Smooth muscle cell (in vitro differentiated cells): ENCODE results near the gene CLNS1A. TPM values are rescaled to one million over a fixed set of nuclear protein-coding genes. Genes with fewer than 3 reads are reported as not detected.
"Not testable (repeated sequence)": the region's sequence is repeated elsewhere in the genome, so short reads cannot be mapped to it uniquely, and the experiment has no call there.

Experiments used
- DNase-seq: peaks from one replicate; lab custom pipeline; 2025; ENCODE audit not compliant: unreplicated experiment; lab: John Stamatoyannopoulos, UW
- H2AFZ ChIP-seq: fragments of 200-600 bp; sonication (generic); 2 replicates; pipeline ENCODE4 v1.6.0; 2016; ENCODE audit warnings: antibody characterized with exemption, low read depth, mild to moderate bottlenecking
- H3F3A ChIP-seq: fragments of 200-600 bp; sonication (generic); 2 replicates; pipeline ENCODE4 v1.6.0; 2017; ENCODE audit warnings: antibody characterized with exemption, low read depth
- H3K27ac ChIP-seq: fragments of 200-600 bp; sonication (generic); 2 replicates; pipeline ENCODE4 v1.5.1; 2016; ENCODE audit warnings: low read depth, mild to moderate bottlenecking
- H3K27me3 ChIP-seq: fragments of 200-600 bp; sonication (generic); 2 replicates; pipeline ENCODE4 v1.6.1; 2016; ENCODE audit warnings: low read depth, mild to moderate bottlenecking
- H3K36me3 ChIP-seq: fragments of 200-600 bp; sonication (generic); 2 replicates; pipeline ENCODE4 v1.5.1; 2016; ENCODE audit warnings: low read depth
- H3K4me1 ChIP-seq: fragments of 200-600 bp; sonication (generic); 2 replicates; pipeline ENCODE4 v1.5.1; 2016; ENCODE audit warnings: low read depth
- H3K4me2 ChIP-seq: fragments of 200-600 bp; sonication (generic); 2 replicates; pipeline ENCODE4 v1.6.0; 2016; ENCODE audit warnings: mild to moderate bottlenecking
- H3K4me3 ChIP-seq: fragments of 200-600 bp; sonication (generic); 2 replicates; pipeline ENCODE4 v1.5.1; 2016; ENCODE audit warnings: mild to moderate bottlenecking
- H3K79me2 ChIP-seq: fragments of 200-600 bp; sonication (generic); 2 replicates; pipeline ENCODE4 v1.6.0; 2016; ENCODE audit warnings: low read depth, mild to moderate bottlenecking
- H3K9ac ChIP-seq: fragments of 200-600 bp; sonication (generic); 2 replicates; pipeline ENCODE4 v1.6.0; 2016; ENCODE audit warnings: low read depth
- H3K9me3 ChIP-seq: fragments of 200-600 bp; sonication (generic); replicated peaks from 2 replicates; pipeline ENCODE4 v1.5.1; 2016; ENCODE audit warnings: low read depth
- H4K20me1 ChIP-seq: fragments of 200-600 bp; sonication (generic); 2 replicates; pipeline ENCODE4 v1.6.0; 2016; ENCODE audit warnings: low read depth
- CTCF ChIP-seq: fragments of 200-600 bp; sonication (generic); IDR thresholded peaks from 2 replicates; pipeline ENCODE4 v1.5.1; 2017; ENCODE audit warnings: borderline replicate concordance, mild to moderate bottlenecking, antibody characterized with exemption; ENCODE audit not compliant: insufficient read depth, poor library complexity, severe bottlenecking
- WGBS: methylation state at CpG from one replicate; pipeline ENCODE4 v1.1.7; 2016; ENCODE audit warnings: low lambda C conversion rate; 5-methylcytosine and 5-hydroxymethylcytosine counted together
- polyA plus RNA-seq: library from polyadenylated mRNA; unstranded; fragments of >200 nt; fragmentation: Nextera tagmentation; extraction: Ambion mirVana; gene quantifications from 2 replicates; pipeline ENCODE4 v1.2.1, GENCODE V29; 2016
- total RNA-seq: library from RNA; depleted of rRNA; stranded (reverse); fragments of >200 nt; gene quantifications from 2 replicates; pipeline ENCODE4 v1.2.3, GENCODE V29; 2014

CLNS1A gene
- total and polyA plus RNA-seq, 2 experiments from 2014 or later, result 67.3 to 132 TPM

- 7% methylated on average over 19 of the region's 19 CpGs for WGBS
- Histone ChIP-seq H2AFZ (peak overlapping the region; percentile 90), H3F3A (no peaks in the 10 kb centered on the region), H3K27ac (no peak overlapping the region), H3K36me3 (no peaks in the 10 kb centered on the region), H3K79me2 (no peaks in the 10 kb centered on the region), H3K4me2 (peak overlapping the region; percentile 97), H3K9ac (peak overlapping the region; percentile 45), H3K4me1 (peaks cover 5% of the 10 kb centered on the region), H4K20me1 (no peaks in the 10 kb centered on the region), H3K27me3 (no peaks in the 10 kb centered on the region), H3K9me3 (no peaks in the 10 kb centered on the region), H3K4me3 (peak overlapping the region; percentile 65)
- no peak for DNase-seq
- TF ChIP-seq CTCF, result no peak
Observed at GRCh38 chr11:77589181-77589520, 48.4 kb downstream of the CLNS1A start.

GRCh38 chr11:77580712-77581337 is 56.8 kb downstream of the CLNS1A start:
- DNase-seq, result no peak
- Histone ChIP-seq H3K4me2 (no peak overlapping the region), H3K27me3 (no peaks in the 10 kb centered on the region), H3K4me3 (no peak overlapping the region), H3F3A (no peaks in the 10 kb centered on the region), H3K27ac (no peak overlapping the region), H3K9me3 (peaks cover 10% of the 10 kb centered on the region), H3K9ac (no peak overlapping the region), H3K4me1 (no peaks in the 10 kb centered on the region), H4K20me1 (no peaks in the 10 kb centered on the region), H3K79me2 (no peaks in the 10 kb centered on the region), H3K36me3 (no peaks in the 10 kb centered on the region), H2AFZ (no peak overlapping the region)
- TF ChIP-seq CTCF, result no peak
- 73% methylated on average over 5 of the region's 5 CpGs for WGBS

- not testable (repeated sequence) for H3K4me2 ChIP-seq, H3K4me3 ChIP-seq, H3K27ac ChIP-seq, H3F3A ChIP-seq, H3K36me3 ChIP-seq, H3K79me2 ChIP-seq, H3K27me3 ChIP-seq, H3K4me1 ChIP-seq, H3K9me3 ChIP-seq, H3K9ac ChIP-seq, H2AFZ ChIP-seq, DNase-seq, H4K20me1 ChIP-seq
- WGBS, result 28% methylated on average over 1 of the region's 1 CpG
Observed at GRCh38 chr11:77575428-77575827, 62.2 kb downstream of the CLNS1A start.

- H3K27me3 ChIP-seq, H3K4me3 ChIP-seq, H3K9ac ChIP-seq, H3K4me2 ChIP-seq, H3K27ac ChIP-seq, H3K9me3 ChIP-seq, H2AFZ ChIP-seq, H3F3A ChIP-seq, H3K4me1 ChIP-seq, H3K36me3 ChIP-seq, H4K20me1 ChIP-seq, H3K79me2 ChIP-seq, DNase-seq: not testable (repeated sequence)
- WGBS, result 9% methylated on average over 1 of the region's 1 CpG
Observed at GRCh38 chr11:77570896-77571295, 66.7 kb downstream of the CLNS1A start.

GRCh38 chr11:77569676-77570070 is 67.9 kb downstream of the CLNS1A start:
- Histone ChIP-seq H3K9ac (no peak overlapping the region), H4K20me1 (no peaks in the 10 kb centered on the region), H3K4me1 (no peaks in the 10 kb centered on the region), H3K4me2 (no peak overlapping the region), H3K4me3 (no peak overlapping the region), H3K27me3 (no peaks in the 10 kb centered on the region), H3K9me3 (no peaks in the 10 kb centered on the region), H3K36me3 (no peaks in the 10 kb centered on the region), H3K79me2 (no peaks in the 10 kb centered on the region), H3K27ac (no peak overlapping the region), H3F3A (no peaks in the 10 kb centered on the region), H2AFZ (no peak overlapping the region)
- no peak for DNase-seq
- 98% methylated on average over 2 of the region's 2 CpGs for WGBS
- TF ChIP-seq CTCF, result no peak
